WTC11 (cell line): Measurements from ENCODE around the gene NLRC5. TPM values are rescaled to one million over a fixed set of nuclear protein-coding genes. Genes with fewer than 3 reads are reported as not detected.
"Not testable (repeated sequence)": the region's sequence is repeated elsewhere in the genome, so short reads cannot be mapped to it uniquely, and the experiment has no call there.

ENCODE experiments used
- ATAC-seq: fragments of 200-7000 bp; cut with Tn5 transposase; 2 replicates; pipeline ENCODE4 v1.10.0; 2021; ENCODE audit warnings: mild to moderate bottlenecking, moderate library complexity
- CTCF ChIA-PET: fragments of 300-600 bp; sonication (Branson Sonifier 250); formaldehyde crosslinking; loops from one replicate; lab custom pipeline; 2021; ENCODE audit warnings: antibody characterized with exemption; lab: Charles Lee
- POLR2A ChIA-PET: fragments of 350-600 bp; sonication (Branson Sonifier 250); formaldehyde crosslinking; loops from one replicate; lab custom pipeline; 2021; ENCODE audit warnings: antibody characterized with exemption; lab: Charles Lee
- DNase-seq: peaks from one replicate; pipeline ENCODE4 v3.0.0; 2021; ENCODE audit warnings: low spot score
- H3K27ac Mint-ChIP-seq: 2 replicates; pipeline ENCODE4 v1.8.0; 2021; ENCODE audit warnings: mixed read lengths
- H3K27me3 Mint-ChIP-seq: 2 replicates; pipeline ENCODE4 v1.8.0; 2021; ENCODE audit warnings: low read depth, mild to moderate bottlenecking, moderate library complexity, mixed read lengths
- H3K36me3 Mint-ChIP-seq: 2 replicates; pipeline ENCODE4 v1.8.0; 2021; ENCODE audit warnings: mixed read lengths
- H3K4me1 Mint-ChIP-seq: 2 replicates; pipeline ENCODE4 v1.8.0; 2022; ENCODE audit warnings: mixed read lengths
- H3K4me3 Mint-ChIP-seq: 2 replicates; pipeline ENCODE4 v1.8.0; 2021; ENCODE audit warnings: mild to moderate bottlenecking, moderate library complexity, mixed read lengths
- H3K9me3 Mint-ChIP-seq: 2 replicates; pipeline ENCODE4 v1.8.0; 2021; ENCODE audit warnings: mixed read lengths
- ATF2 ChIP-seq: sonication (generic); formaldehyde crosslinking; IDR thresholded peaks from 2 replicates; pipeline ENCODE4 v1.8.1; 2022; ENCODE audit warnings: low read depth, missing genetic modification reagents, borderline replicate concordance
- E2F4 ChIP-seq: sonication (generic); formaldehyde crosslinking; IDR thresholded peaks from 2 replicates; pipeline ENCODE4 v1.8.1; 2022; ENCODE audit warnings: low read depth, mild to moderate bottlenecking, moderate library complexity, missing genetic modification reagents, borderline replicate concordance
- FOXJ3 ChIP-seq: sonication (generic); formaldehyde crosslinking; IDR thresholded peaks from 2 replicates; pipeline ENCODE4 v1.9.0; 2021; ENCODE audit warnings: missing genetic modification reagents, mild to moderate bottlenecking, borderline replicate concordance
- GTF2I ChIP-seq: fragments of 250-450 bp; sonication (Bioruptor Pico); conservative IDR thresholded peaks from 2 replicates; pipeline ENCODE4 v1.4.0; 2021; ENCODE audit warnings: mild to moderate bottlenecking
- NFYB ChIP-seq: sonication (generic); formaldehyde crosslinking; conservative IDR thresholded peaks from 2 replicates; pipeline ENCODE4 v1.8.0; 2022; ENCODE audit warnings: low read depth, missing genetic modification reagents
- SMAD3 ChIP-seq: sonication (generic); formaldehyde crosslinking; IDR thresholded peaks from 2 replicates; pipeline ENCODE4 v1.8.0; 2022; ENCODE audit warnings: missing genetic modification reagents, mild to moderate bottlenecking, borderline replicate concordance
- TCF7 ChIP-seq: sonication (generic); formaldehyde crosslinking; IDR thresholded peaks from 2 replicates; pipeline ENCODE4 v1.8.0; 2022; ENCODE audit warnings: mild to moderate bottlenecking, low read depth, missing genetic modification reagents, moderate library complexity
- USF2 ChIP-seq: sonication (generic); formaldehyde crosslinking; IDR thresholded peaks from 2 replicates; pipeline ENCODE4 v1.8.1; 2023; ENCODE audit warnings: mild to moderate bottlenecking, missing genetic modification reagents, moderate library complexity
- ZNF281 ChIP-seq: sonication (generic); formaldehyde crosslinking; IDR thresholded peaks from 2 replicates; pipeline ENCODE4 v1.8.0; 2023; ENCODE audit warnings: mild to moderate bottlenecking, missing genetic modification reagents
- ZNF317 ChIP-seq: sonication (generic); formaldehyde crosslinking; IDR thresholded peaks from 2 replicates; pipeline ENCODE4 v1.8.1; 2023; ENCODE audit warnings: low read depth, mild to moderate bottlenecking, moderate library complexity, missing genetic modification reagents, borderline replicate concordance
- total RNA-seq: library from RNA; stranded (reverse); gene quantifications from 3 replicates; pipeline ENCODE4 v1.2.3, GENCODE V29; 2021

The NLRC5 gene
- total RNA-seq, 1 experiment from 2014 or later = 2.8 TPM

- TF ChIP-seq SMAD3 (CRISPR knock-in tag) = no peak
- Mint-ChIP-seq H3K4me1 (peaks cover 28% of the 10 kb centered on the region), H3K27ac (no peak overlapping the region), H3K9me3 (no peaks in the 10 kb centered on the region), H3K4me3 (no peak overlapping the region), H3K36me3 (no peaks in the 10 kb centered on the region), H3K27me3 (peaks cover 33% of the 10 kb centered on the region)
- ATAC-seq (no peak), DNase-seq (no peak)
- POLR2A ChIA-PET = no interaction called here
- CTCF ChIA-PET = interaction anchor here (1.9 kb wide), 1 partner anchor 60 kb away, joined by 6 read pairs; no protein-coding TSS in a partner anchor
Measured at GRCh38 chr16:56985288-56985961, 3.9 kb upstream of the NLRC5 start.

- Mint-ChIP-seq H3K9me3 (no peaks in the 10 kb centered on the region), H3K4me3 (no peak overlapping the region), H3K4me1 (peaks cover 27% of the 10 kb centered on the region), H3K27me3 (peaks cover 38% of the 10 kb centered on the region), H3K36me3 (no peaks in the 10 kb centered on the region), H3K27ac (no peak overlapping the region)
- DNase-seq (no peak), ATAC-seq (no peak)
- TF ChIP-seq TCF7 (CRISPR knock-in tag) = no peak
- TF ChIP-seq E2F4 (CRISPR knock-in tag) = no peak
- TF ChIP-seq FOXJ3 (CRISPR knock-in tag) = no peak
- TF ChIP-seq USF2 (CRISPR knock-in tag) = no peak
- no peak for TF ChIP-seq ZNF317
- ChIA-PET POLR2A (no interaction called here), CTCF (interaction anchor here (1.9 kb wide), 1 partner anchor 60 kb away, joined by 6 read pairs; no protein-coding TSS in a partner anchor)
Measured at GRCh38 chr16:56985962-56986360, 3.4 kb upstream of the NLRC5 start.

- Mint-ChIP-seq H3K36me3 (no peaks in the 10 kb centered on the region), H3K4me1 (peaks cover 23% of the 10 kb centered on the region), H3K9me3 (no peaks in the 10 kb centered on the region), H3K27ac (no peak overlapping the region)
- CTCF ChIA-PET = interaction anchor here (1.9 kb wide), 1 partner anchor 59 kb away, joined by 6 read pairs; no protein-coding TSS in a partner anchor
- ATAC-seq (no peak), DNase-seq (no peak)
- TF ChIP-seq ZNF281 (CRISPR knock-in tag) = no peak
- TF ChIP-seq NFYB (CRISPR knock-in tag) = no peak
- no peak for TF ChIP-seq GTF2I (CRISPR knock-in tag)
- no peak for TF ChIP-seq ATF2 (CRISPR knock-in tag)
- TF ChIP-seq, all 79 proteins: peak for 0
- Mint-ChIP-seq H3K4me3 (no peak overlapping the region), H3K27me3 (peaks cover 40% of the 10 kb centered on the region)
- POLR2A ChIA-PET = no interaction called here
Measured at GRCh38 chr16:56986361-56986760, 3.0 kb upstream of the NLRC5 start.

- H3K36me3 Mint-ChIP-seq, CTCF ChIA-PET, ATAC-seq, H3K9me3 Mint-ChIP-seq, H3K4me3 Mint-ChIP-seq, POLR2A ChIA-PET, DNase-seq, H3K27ac Mint-ChIP-seq: not testable (repeated sequence)
- peaks cover 44% of the 10 kb centered on the region for H3K27me3 Mint-ChIP-seq
- H3K4me1 Mint-ChIP-seq = peaks cover 26% of the 10 kb centered on the region
Measured at GRCh38 chr16:56986908-56987307, 2.4 kb upstream of the NLRC5 start.
